ENCODE measurements around the gene MARCKSL1. TPM values are rescaled to one million over a fixed set of nuclear protein-coding genes. Genes with fewer than 3 reads are reported as not detected.
"Not testable (repeated sequence)": the region's sequence is repeated elsewhere in the genome, so short reads cannot be mapped to it uniquely, and the experiment has no call there.

The MARCKSL1 gene
- total and polyA plus RNA-seq, 4 donors: 159 to 1,348 (median 726) TPM

DNA sequence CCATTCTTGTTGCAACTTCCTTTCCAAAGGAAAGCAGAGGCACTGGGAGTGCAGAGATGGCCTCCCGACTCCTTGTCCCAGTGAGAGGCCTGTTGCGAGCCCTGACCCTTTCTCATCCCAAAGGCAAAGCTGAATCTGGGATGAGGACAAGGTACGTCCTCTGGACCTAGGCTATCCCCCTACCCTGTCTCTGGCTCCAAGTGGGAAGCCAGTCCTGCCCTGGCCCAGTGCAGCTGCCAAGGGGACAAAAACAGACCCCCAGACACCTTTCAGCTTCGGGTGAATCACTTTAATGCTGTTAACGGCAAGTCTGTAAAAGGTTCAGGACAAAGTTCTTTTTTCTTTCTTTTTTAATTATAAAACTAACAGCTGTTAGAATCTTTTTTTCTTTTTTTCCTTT lies 28.8 kb upstream of the MARCKSL1 start:
- Histone ChIP-seq H3K27me3 (ENCODE audit: control insufficient read depth, insufficient read depth, low read length) (no peaks in the 10 kb centered on the region), H3K27ac (ENCODE audit: low read depth, low read length) (no peak overlapping the region), H3K36me3 (ENCODE audit: control insufficient read depth, insufficient read depth, low read length) (peaks cover 66% of the 10 kb centered on the region), H3K4me3 (ENCODE audit: low read depth, low read length) (no peak overlapping the region), H3K9me3 (ENCODE audit: control insufficient read depth, insufficient read depth, low read length) (no peaks in the 10 kb centered on the region), H3K4me1 (ENCODE audit: control insufficient read depth, insufficient read depth, low read length) (peaks cover 23% of the 10 kb centered on the region)
- WGBS (ENCODE audit: insufficient coverage): 97% methylated on average over 3 of the region's 5 CpGs
- DNase-seq (ENCODE audit: low read depth in 4 of 6, low spot score in 6 of 6): no peak

DNA sequence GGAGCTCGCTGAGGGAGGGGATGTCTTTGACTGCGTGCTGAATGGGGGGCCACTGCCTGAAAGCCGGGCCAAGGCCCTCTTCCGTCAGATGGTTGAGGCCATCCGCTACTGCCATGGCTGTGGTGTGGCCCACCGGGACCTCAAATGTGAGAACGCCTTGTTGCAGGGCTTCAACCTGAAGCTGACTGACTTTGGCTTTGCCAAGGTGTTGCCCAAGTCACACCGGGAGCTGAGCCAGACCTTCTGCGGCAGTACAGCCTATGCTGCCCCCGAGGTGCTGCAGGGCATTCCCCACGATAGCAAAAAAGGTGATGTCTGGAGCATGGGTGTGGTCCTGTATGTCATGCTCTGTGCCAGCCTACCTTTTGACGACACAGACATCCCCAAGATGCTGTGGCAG lies 27.7 kb upstream of the MARCKSL1 start:
- Histone ChIP-seq H3K36me3 (ENCODE audit: control insufficient read depth, insufficient read depth, low read length) (peaks cover 56% of the 10 kb centered on the region), H3K4me1 (ENCODE audit: control insufficient read depth, insufficient read depth, low read length) (peaks cover 23% of the 10 kb centered on the region), H3K9me3 (ENCODE audit: control insufficient read depth, insufficient read depth, low read length) (no peaks in the 10 kb centered on the region), H3K27ac (ENCODE audit: low read depth, low read length) (no peak overlapping the region), H3K27me3 (ENCODE audit: control insufficient read depth, insufficient read depth, low read length) (no peaks in the 10 kb centered on the region), H3K4me3 (ENCODE audit: low read depth, low read length) (no peak overlapping the region)
- no peak for DNase-seq (ENCODE audit: low read depth in 4 of 6, low spot score in 6 of 6)
- WGBS (ENCODE audit: insufficient coverage): 96% methylated on average over 12 of the region's 12 CpGs

DNA sequence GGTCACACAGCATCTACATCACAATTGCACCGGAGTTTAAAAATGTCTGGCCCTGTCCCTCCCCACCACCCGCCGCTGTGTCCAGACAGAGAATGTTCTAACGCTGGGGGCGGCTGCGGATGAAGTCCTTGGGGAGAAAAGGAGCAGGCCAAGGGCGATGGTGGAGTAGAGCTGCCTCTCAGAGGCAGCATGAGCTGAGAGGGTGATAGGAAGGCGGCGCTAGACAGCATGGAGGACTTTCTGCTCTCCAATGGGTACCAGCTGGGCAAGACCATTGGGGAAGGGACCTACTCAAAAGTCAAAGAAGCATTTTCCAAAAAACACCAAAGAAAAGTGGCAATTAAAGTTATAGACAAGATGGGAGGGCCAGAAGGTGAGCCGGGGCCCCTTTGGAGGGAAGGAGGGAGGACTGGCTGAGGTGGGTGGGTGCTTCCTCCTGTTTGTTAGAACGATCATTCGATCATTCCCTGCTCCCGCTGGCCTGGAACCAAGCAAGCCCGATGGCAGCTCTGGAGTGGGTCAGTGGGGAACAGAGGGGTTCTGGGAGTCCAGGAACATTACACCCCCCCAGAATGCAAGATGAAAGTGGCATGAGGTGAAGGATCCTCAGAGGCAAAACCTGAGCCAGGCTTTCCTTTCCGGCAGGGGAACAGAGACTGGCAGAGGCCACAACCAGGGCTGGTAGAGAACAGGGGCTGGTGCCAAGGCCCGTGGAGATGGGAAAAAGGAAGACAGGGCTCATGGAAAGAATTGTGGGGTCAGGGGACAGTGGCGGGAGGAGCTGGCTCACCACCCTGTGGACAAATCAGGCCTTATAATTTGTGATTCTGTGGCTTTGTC lies 26.7 kb upstream of the MARCKSL1 start, which contains the start of the genes FAM229A and TSSK3:
FAM229A (minus strand) TSS at position 12 of the 840 bp plus-strand sequence. CDS start 394 bp downstream, outside the sequence.
TSSK3 (plus strand) TSS at position 66 of the 840 bp plus-strand sequence; CDS start at position 229, 163 bp downstream.
- 45% methylated on average over 14 of the region's 17 CpGs for WGBS (ENCODE audit: insufficient coverage)
- Histone ChIP-seq H3K9me3 (ENCODE audit: control insufficient read depth, insufficient read depth, low read length) (no peaks in the 10 kb centered on the region), H3K27ac (ENCODE audit: low read depth, low read length) (no peak within 1 kb of the TSS)

DNA sequence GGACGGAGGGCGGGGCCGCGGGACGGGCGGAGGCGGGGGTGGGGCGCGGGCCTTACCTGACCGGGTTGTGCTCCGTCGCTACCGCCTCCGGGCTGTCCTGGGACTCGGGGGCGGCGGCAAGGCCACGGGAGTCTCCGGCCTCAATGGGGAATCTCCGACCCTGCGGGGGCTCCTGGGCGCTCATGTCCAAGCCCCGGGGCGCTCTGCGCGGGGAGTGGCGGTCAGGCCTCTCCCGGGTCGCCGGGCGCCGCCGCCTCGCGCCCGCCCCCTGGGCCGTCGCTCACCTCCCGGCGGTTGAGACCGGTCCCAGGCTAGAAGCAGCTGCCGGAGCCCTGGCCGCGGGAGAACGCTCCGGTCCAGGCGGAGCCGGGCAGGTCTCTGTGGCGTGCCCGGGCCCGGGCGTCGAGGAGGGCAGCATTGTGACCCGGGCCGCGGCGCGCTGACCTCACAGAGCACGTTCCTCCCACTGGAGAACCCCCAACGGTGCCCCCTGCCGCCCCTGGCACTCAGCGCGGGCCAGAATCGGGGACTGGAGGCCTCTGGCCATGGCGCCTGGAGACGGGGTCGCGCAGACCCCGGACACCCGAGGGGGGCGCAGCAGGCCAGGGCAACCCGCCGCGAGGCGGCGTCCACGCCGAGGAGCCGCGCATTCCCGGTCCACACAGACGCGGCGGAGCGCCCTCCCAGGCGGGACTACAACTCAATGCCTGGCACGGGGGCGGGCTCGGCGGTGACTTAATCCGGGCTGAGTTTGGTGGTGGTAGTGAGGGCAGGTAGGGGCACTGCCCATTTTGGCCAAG lies 25.8 kb upstream of the MARCKSL1 start:
- Histone ChIP-seq H3K36me3 (ENCODE audit: control insufficient read depth, insufficient read depth, low read length) (peaks cover 38% of the 10 kb centered on the region), H3K27me3 (ENCODE audit: control insufficient read depth, insufficient read depth, low read length) (no peaks in the 10 kb centered on the region), H3K4me3 (ENCODE audit: low read depth, low read length) (peak overlapping the region; percentile 36), H3K27ac (ENCODE audit: low read depth, low read length) (no peak overlapping the region), H3K9me3 (ENCODE audit: control insufficient read depth, insufficient read depth, low read length) (no peaks in the 10 kb centered on the region), H3K4me1 (ENCODE audit: control insufficient read depth, insufficient read depth, low read length) (peaks cover 29% of the 10 kb centered on the region)
- peak in 3 of 6 donors; percentile 29 to 77 (median 67) for DNase-seq (ENCODE audit: low read depth in 4 of 6, low spot score in 6 of 6)
- WGBS (ENCODE audit: insufficient coverage): 1% methylated on average over 86 of the region's 91 CpGs

More for the DNA sequence above, 26.7 kb upstream of the MARCKSL1 start, which contains the start of the genes FAM229A and TSSK3:
- H3K4me1 ChIP-seq (ENCODE audit: control insufficient read depth, insufficient read depth, low read length): peaks cover 23% of the 10 kb centered on the region
- H3K27me3 ChIP-seq (ENCODE audit: control insufficient read depth, insufficient read depth, low read length): no peaks in the 10 kb centered on the region
- H3K4me3 ChIP-seq (ENCODE audit: low read depth, low read length): peak within 1 kb of the TSS; percentile 36
- H3K36me3 ChIP-seq (ENCODE audit: control insufficient read depth, insufficient read depth, low read length): peaks cover 46% of the 10 kb centered on the region
- DNase-seq (ENCODE audit: low read depth in 4 of 6, low spot score in 6 of 6): no peak

DNA sequence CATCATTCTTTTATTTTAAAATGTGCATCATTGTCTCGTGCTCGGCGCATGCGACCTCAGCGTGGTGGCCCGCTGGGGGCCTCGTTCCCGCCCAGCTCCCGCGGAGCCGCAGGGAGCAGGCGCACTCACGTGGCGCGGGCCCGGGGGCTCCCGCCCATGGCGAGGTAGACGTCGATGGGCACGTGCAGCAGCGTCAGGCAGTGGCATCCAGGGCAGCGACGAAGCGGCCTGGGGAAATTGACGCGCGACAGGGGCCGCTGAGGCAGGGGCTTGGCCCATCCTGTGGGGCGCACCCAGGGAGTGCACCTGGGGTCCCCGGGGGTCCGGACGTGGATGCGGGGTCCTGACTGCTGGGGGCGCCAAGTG lies 25.3 kb upstream of the MARCKSL1 start:
- 24% methylated on average over 35 of the region's 35 CpGs for WGBS (ENCODE audit: insufficient coverage)
- Histone ChIP-seq H3K4me3 (ENCODE audit: low read depth, low read length) (no peak overlapping the region), H3K36me3 (ENCODE audit: control insufficient read depth, insufficient read depth, low read length) (peaks cover 32% of the 10 kb centered on the region), H3K27ac (ENCODE audit: low read depth, low read length) (no peak overlapping the region), H3K27me3 (ENCODE audit: control insufficient read depth, insufficient read depth, low read length) (no peaks in the 10 kb centered on the region), H3K9me3 (ENCODE audit: control insufficient read depth, insufficient read depth, low read length) (no peaks in the 10 kb centered on the region), H3K4me1 (ENCODE audit: control insufficient read depth, insufficient read depth, low read length) (peaks cover 29% of the 10 kb centered on the region)
- DNase-seq (ENCODE audit: low read depth in 4 of 6, low spot score in 6 of 6): peak in 1 of 6 donors; percentile 54

DNA sequence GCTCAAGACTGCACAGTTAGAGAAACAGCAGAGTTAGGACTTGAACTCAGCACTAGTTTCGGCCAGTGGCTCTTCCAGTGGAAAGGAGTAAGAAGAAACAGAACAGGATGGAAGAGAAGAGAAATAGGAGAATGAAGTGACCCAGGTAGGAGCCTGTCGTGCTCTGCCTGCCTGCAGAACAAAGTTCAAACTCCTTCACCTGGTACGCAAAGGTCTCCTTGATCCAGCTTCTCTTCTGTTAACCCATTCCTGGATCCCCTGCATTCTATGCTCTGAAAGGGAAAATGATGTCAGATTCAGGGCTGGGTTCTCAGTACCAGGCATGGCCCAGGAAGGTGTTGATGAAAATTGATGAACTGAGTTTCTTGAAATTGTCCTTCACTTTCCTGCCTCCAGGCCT lies 22.4 kb upstream of the MARCKSL1 start:
- DNase-seq (ENCODE audit: low read depth in 4 of 6, low spot score in 6 of 6): no peak
- whole genome bisulfite sequencing (ENCODE audit: insufficient coverage): 100% methylated on average over 1 of the region's 3 CpGs
- no peaks in the 10 kb centered on the region for H3K9me3 ChIP-seq (ENCODE audit: control insufficient read depth, insufficient read depth, low read length)
- H3K4me3 ChIP-seq (ENCODE audit: low read depth, low read length): no peak overlapping the region
- H3K4me1 ChIP-seq (ENCODE audit: control insufficient read depth, insufficient read depth, low read length): peaks cover 38% of the 10 kb centered on the region
- no peaks in the 10 kb centered on the region for H3K27me3 ChIP-seq (ENCODE audit: control insufficient read depth, insufficient read depth, low read length)
- peaks cover 16% of the 10 kb centered on the region for H3K36me3 ChIP-seq (ENCODE audit: control insufficient read depth, insufficient read depth, low read length)
- H3K27ac ChIP-seq (ENCODE audit: low read depth, low read length): no peak overlapping the region

DNA sequence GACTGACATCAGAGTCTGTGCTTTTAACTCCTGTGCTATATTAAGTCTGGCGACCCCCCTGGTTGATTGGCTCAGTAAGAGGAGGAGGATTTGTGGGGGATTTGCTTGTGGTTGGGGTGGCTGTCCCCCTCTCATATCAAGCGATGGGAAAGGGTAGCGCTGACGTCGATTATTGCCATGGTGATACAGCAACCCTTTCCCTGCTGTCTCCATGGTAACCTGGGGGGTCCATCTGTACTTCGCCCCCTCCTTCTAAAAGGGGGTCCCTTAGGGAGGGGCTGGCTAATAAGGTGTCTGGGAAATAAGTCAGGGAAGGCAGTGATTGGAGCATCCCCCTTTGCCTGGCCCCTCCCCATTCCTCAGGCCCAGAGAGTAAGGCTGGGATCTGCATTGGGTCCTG lies 21.6 kb upstream of the MARCKSL1 start:
- no CpG with 5 or more reads among the region's 6 CpGs for WGBS (ENCODE audit: insufficient coverage)
- Histone ChIP-seq H3K27me3 (ENCODE audit: control insufficient read depth, insufficient read depth, low read length) (no peaks in the 10 kb centered on the region), H3K4me1 (ENCODE audit: control insufficient read depth, insufficient read depth, low read length) (peaks cover 41% of the 10 kb centered on the region), H3K9me3 (ENCODE audit: control insufficient read depth, insufficient read depth, low read length) (no peaks in the 10 kb centered on the region), H3K36me3 (ENCODE audit: control insufficient read depth, insufficient read depth, low read length) (peaks cover 10% of the 10 kb centered on the region), H3K4me3 (ENCODE audit: low read depth, low read length) (no peak overlapping the region), H3K27ac (ENCODE audit: low read depth, low read length) (no peak overlapping the region)
- peak in 2 of 6 donors; percentile 54 to 86 for DNase-seq (ENCODE audit: low read depth in 4 of 6, low spot score in 6 of 6)

DNA sequence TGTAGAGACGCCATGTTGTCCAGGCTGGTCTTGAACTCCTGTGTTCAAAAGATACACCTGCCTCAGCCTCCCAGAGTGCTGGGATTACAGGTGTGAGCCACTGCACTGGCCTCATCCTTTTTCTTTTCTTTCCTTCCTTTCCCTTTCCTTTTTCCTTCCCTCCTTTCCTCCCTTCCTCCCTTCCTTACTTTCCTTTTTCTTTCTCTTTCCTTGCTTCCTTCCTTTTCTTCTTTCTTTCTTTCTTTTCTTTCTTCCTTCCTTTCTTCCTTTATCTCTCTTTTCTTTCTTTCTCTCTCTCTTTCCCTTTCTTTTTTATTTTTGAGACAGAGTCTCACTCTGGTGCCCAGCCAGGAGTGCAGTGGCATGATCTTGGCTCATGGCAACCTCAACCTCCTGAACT lies 20.4 kb upstream of the MARCKSL1 start:
- Histone ChIP-seq H3K27me3 (ENCODE audit: control insufficient read depth, insufficient read depth, low read length) (no peaks in the 10 kb centered on the region), H3K4me3 (ENCODE audit: low read depth, low read length) (no peak overlapping the region), H3K36me3 (ENCODE audit: control insufficient read depth, insufficient read depth, low read length) (peaks cover 9% of the 10 kb centered on the region), H3K4me1 (ENCODE audit: control insufficient read depth, insufficient read depth, low read length) (peaks cover 40% of the 10 kb centered on the region), H3K9me3 (ENCODE audit: control insufficient read depth, insufficient read depth, low read length) (no peaks in the 10 kb centered on the region), H3K27ac (ENCODE audit: low read depth, low read length) (no peak overlapping the region)
- WGBS (ENCODE audit: insufficient coverage): 100% methylated on average over 1 of the region's 1 CpG
- DNase-seq (ENCODE audit: low read depth in 4 of 6, low spot score in 6 of 6): no peak

DNA sequence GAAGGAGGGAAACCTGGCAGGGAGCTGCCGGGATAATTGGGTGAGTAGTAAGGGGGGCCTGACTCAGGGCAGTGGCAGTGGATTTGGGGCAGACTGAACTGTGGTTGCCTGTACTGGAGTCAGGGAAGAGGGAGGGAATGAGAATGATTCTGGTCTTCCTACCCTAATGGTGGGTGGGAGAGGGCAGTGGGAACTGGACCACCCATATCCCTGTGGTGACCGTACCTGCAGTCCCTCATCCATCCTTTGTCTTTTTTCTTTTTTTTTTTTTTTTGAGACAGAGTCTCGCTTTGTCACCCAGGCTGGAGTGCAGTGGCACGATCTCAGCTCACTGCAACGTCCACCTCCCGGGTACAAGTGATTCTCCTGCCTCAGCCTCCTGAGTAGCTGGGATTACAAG lies 19.7 kb upstream of the MARCKSL1 start:
- H3K36me3 ChIP-seq (ENCODE audit: control insufficient read depth, insufficient read depth, low read length); H3K27ac ChIP-seq (ENCODE audit: low read depth, low read length); DNase-seq (ENCODE audit: low read depth in 4 of 6, low spot score in 6 of 6); H3K27me3 ChIP-seq (ENCODE audit: control insufficient read depth, insufficient read depth, low read length); H3K4me3 ChIP-seq (ENCODE audit: low read depth, low read length); H3K9me3 ChIP-seq (ENCODE audit: control insufficient read depth, insufficient read depth, low read length): not testable (repeated sequence)
- H3K4me1 ChIP-seq (ENCODE audit: control insufficient read depth, insufficient read depth, low read length): peaks cover 37% of the 10 kb centered on the region
- WGBS (ENCODE audit: insufficient coverage): 89% methylated on average over 5 of the region's 6 CpGs
